H1 (cell line): ENCODE measurements around the gene UBE2L6. TPM values are rescaled to one million over a fixed set of nuclear protein-coding genes. Genes with fewer than 3 reads are reported as not detected.

Experiments used
- EP300 ChIP-seq, 2 experiments: IDR thresholded peaks; 1 replicate in 1 of 2; 2 replicates in 1 of 2; pipeline ENCODE4 v1.6.1; 2011 to 2012; ENCODE audit warnings: low read depth in 2 of 2, low read length in 2 of 2, mild to moderate bottlenecking in 2 of 2, borderline replicate concordance in 1 of 2, inconsistent platforms in 1 of 2, moderate library complexity in 1 of 2
- KDM5A ChIP-seq: fragments of 200-600 bp; IDR thresholded peaks from 2 replicates; pipeline ENCODE4 v1.7.1; 2012; ENCODE audit warnings: mild to moderate bottlenecking, low read length, inconsistent platforms, mixed read lengths
- PHF8 ChIP-seq: fragments of 200-600 bp; sonication (generic); conservative IDR thresholded peaks from 2 replicates; pipeline ENCODE4 v1.7.1; 2012; ENCODE audit warnings: low read depth, mild to moderate bottlenecking, inconsistent platforms, low read length, moderate library complexity
- SIX5 ChIP-seq: IDR thresholded peaks from 2 replicates; pipeline ENCODE4 v1.6.1; 2011; ENCODE audit warnings: mild to moderate bottlenecking, low read depth, low read length
- polyA plus RNA-seq, 7 experiments: library from polyadenylated mRNA; depleted of rRNA in 3 of 7; stranded (reverse) in 5 of 7; unstranded in 2 of 7; fragments of >200 nt in 5 of 7; fragments of 200-250 nt in 2 of 7; gene quantifications; 1 replicate in 5 of 7; 2 replicates in 1 of 7; 4 replicates in 1 of 7; pipeline versions ENCODE4 v1.2.1 to v1.2.3, GENCODE V29; 2011 to 2013; ENCODE audit warnings: missing spikeins in 2 of 7, mixed read lengths in 2 of 7
- total RNA-seq: library from RNA; stranded (reverse); fragmentation: NEBNext Ultra II Directional; extraction: Animal tissue kit (Norgen Biotek cat#: 25700); gene quantifications from 2 replicates; pipeline ENCODE4 v1.2.1, GENCODE V29; 2021

Gene UBE2L6
- total and polyA plus RNA-seq, 2 of the 8 experiments (the other 6 are each of a cell fraction or from before 2014, with no cell fraction given), result 67.8 to 89.2 TPM

DNA sequence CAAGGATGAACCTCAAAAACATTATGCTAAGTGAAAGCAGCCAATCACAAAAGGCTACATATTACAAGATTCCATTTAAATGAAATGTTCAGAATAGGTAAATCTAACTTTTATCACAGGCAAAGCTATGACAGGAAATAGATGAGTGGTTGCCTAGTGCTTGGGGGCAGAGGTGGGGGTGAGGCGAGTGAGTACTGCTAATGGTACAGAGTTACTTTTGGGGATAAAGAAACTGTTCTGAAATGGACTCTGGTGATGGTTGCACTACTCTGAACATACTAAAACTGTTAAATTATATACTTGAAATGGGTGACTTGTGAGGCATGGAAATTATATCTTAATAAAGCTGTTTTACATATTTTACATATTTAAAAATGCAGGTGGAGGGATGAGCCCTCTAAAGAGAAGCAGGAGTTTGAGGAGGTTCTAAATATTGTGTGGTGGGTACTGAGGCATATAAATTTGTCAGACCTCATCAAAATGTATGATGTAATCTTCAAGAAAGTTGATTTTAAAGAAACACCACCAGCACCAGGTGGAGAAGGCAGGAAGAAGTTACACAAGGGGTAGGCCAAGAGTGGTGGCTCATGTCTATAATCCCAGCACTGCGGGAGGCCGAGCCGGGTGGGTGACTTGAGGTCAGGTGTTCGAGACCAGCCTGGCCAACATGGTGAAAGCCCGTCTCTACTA, 55.6 kb downstream of the UBE2L6 start (continued):
- TF ChIP-seq PHF8 (no peak), KDM5A (no peak), EP300 (IDR thresholded peaks at IDR 0.05; ENCODE audit: borderline replicate concordance in 1 of 2, low read depth in 2 of 2, low read length in 2 of 2) (no peak), SIX5 (no peak)
